Measurements from ENCODE around the gene TMEM123.
A peak's percentile ranks its signal among the peaks of the same experiment; 100 is the strongest.

TMEM123 gene

DNA sequence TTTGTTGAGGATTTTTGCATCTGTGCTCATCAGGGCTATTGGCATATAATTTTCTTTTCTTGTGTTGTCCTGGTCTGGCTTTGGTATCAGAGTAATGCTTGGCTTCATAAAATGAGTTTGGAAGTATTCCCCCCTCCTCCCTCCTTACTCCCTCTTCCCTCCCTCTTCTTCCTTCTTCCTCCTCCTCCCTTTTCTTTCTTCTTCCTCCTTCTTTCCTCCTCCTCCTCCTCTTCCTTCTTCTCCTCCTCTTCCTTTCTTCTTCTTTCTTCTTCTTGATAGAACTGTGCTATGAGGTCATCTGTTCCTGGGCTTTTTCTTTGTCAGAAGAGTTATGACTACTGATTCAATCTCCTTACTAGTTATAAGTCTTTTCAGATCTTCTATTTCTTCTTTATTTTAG, 95.4 kb downstream of the TMEM123 start:
- Histone ChIP-seq H3K27me3 (ENCODE audit: control insufficient read depth in 5 of 5, insufficient read depth in 4 of 5, low read length in 5 of 5) (no peaks in the 10 kb centered on the region), H3K4me1 (ENCODE audit: control insufficient read depth in 5 of 5, insufficient read depth in 5 of 5, low read length in 5 of 5) (no peaks in the 10 kb centered on the region), H3K36me3 (ENCODE audit: control insufficient read depth in 5 of 5, insufficient read depth in 5 of 5, low read length in 5 of 5) (peaks cover 11 to 29% (median 24%) of the 10 kb centered on the region in 5 donors), H3K4me3 (ENCODE audit: low read depth in 1 of 5, low read length in 5 of 5) (no peak overlapping the region), H3K9ac (ENCODE audit: low read length in 5 of 5) (no peak overlapping the region), H3K27ac (ENCODE audit: low read depth, low read length) (no peak overlapping the region), H3K9me3 (ENCODE audit: control insufficient read depth in 5 of 5, low read length in 5 of 5) (peaks cover 0 to 4% (median 0%) of the 10 kb centered on the region in 5 donors)

DNA sequence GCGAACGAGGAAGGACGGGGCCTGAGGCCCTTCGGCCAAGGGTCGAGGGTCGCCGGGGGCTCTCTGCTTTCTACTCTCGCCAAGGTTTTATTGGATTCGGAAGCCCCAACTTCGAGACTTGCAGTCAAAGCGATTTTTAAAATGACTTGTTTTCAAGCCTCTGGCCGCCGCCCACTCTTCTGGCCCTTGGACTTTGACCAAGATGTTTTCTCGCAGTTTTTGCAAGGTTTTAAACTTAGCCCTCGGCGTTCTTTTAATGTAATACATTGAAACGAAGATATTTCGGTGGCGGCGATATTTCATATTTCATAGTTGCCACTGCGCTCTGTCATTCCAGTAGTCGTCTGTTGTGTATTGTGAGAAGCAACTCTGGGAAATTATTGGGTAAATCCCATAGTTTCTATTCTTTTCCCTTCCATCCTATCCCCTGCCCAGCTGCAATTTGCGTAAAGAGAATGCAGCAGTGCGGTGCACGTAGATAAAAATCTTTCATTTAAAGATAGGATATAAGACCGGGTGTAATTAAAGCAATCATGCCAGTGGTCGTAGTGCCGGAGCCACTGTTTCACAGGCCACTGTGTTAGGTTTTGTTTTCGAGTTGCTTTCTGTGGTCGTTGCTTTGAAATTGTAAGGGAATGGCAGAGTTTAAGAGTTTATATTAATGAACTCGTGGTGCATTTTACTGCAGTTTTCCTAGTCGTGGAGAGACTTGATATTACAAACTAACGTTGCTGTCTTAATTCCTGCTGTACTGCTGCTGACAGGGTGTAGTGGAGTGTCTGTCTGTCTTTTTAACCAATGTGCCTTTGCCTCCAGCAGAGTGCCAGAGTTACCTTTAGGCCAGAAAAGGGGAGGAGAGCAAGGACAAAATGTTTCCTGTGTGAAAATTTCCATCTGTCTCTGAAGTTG, 104.8 kb downstream of the TMEM123 start:
- Histone ChIP-seq H3K4me3 (ENCODE audit: low read depth in 1 of 5, low read length in 5 of 5) (peak overlapping the region; percentile 74 to 95 (median 88)), H3K36me3 (ENCODE audit: control insufficient read depth in 5 of 5, insufficient read depth in 5 of 5, low read length in 5 of 5) (peaks cover 6 to 15% (median 9%) of the 10 kb centered on the region in 5 donors), H3K9ac (ENCODE audit: low read length in 5 of 5) (peak overlapping the region; percentile 49 to 97 (median 94)), H3K27ac (ENCODE audit: low read depth, low read length) (peak overlapping the region; percentile 99), H3K27me3 (ENCODE audit: control insufficient read depth in 5 of 5, insufficient read depth in 4 of 5, low read length in 5 of 5) (no peaks in the 10 kb centered on the region), H3K9me3 (ENCODE audit: control insufficient read depth in 5 of 5, low read length in 5 of 5) (no peaks in the 10 kb centered on the region), H3K4me1 (ENCODE audit: control insufficient read depth in 5 of 5, insufficient read depth in 5 of 5, low read length in 5 of 5) (peaks cover 0 to 26% (median 21%) of the 10 kb centered on the region in 5 donors)

DNA sequence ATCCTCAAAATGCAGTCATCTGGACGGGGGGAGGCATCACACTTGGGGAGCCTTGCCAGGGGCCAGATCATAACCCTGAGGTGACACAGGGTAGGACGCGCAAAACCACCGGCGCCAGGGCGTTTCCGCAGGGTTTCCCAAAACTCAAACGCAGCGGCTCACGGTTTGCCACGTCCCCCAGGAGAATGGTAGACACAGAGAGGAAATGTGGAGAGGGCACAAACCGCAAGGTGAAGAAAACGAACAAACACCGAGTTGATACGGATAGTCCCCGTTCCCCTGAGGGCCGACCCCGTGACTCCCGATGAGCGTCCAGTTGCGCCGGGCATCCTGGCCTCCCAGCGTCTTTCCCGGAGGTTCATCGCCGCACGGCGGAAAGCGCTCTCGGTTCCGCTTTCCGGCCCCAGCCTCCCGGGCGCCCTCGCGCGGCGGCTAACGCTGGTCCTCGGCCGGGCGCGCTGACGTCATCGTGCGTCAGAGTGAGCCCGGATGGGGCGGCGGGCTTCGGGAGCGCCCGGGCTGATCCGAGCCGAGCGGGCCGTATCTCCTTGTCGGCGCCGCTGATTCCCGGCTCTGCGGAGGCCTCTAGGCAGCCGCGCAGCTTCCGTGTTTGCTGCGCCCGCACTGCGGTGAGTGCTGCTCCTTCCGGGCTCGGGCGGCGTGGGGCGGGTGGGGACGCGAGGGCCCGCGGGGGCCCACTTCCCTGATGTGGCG, 105.7 kb downstream of the TMEM123 start, which contains the start of gene BIRC2:
BIRC2 (plus strand) TSS at position 467 of the 714 bp plus-strand sequence. CDS start 2,641 bp downstream, outside the sequence.
- peak within 1 kb of the TSS; percentile 99 for H3K27ac ChIP-seq (ENCODE audit: low read depth, low read length)
- no peaks in the 10 kb centered on the region for H3K27me3 ChIP-seq (ENCODE audit: control insufficient read depth in 5 of 5, insufficient read depth in 4 of 5, low read length in 5 of 5)
- peak within 1 kb of the TSS; percentile 74 to 95 (median 88) for H3K4me3 ChIP-seq (ENCODE audit: low read depth in 1 of 5, low read length in 5 of 5)
- peaks cover 0 to 26% (median 21%) of the 10 kb centered on the region in 5 donors for H3K4me1 ChIP-seq (ENCODE audit: control insufficient read depth in 5 of 5, insufficient read depth in 5 of 5, low read length in 5 of 5)
- H3K9me3 ChIP-seq (ENCODE audit: control insufficient read depth in 5 of 5, low read length in 5 of 5), result no peaks in the 10 kb centered on the region
- peaks cover 6 to 15% (median 9%) of the 10 kb centered on the region in 5 donors for H3K36me3 ChIP-seq (ENCODE audit: control insufficient read depth in 5 of 5, insufficient read depth in 5 of 5, low read length in 5 of 5)
- H3K9ac ChIP-seq (ENCODE audit: low read length in 5 of 5), result peak within 1 kb of the TSS; percentile 73 to 97 (median 94)

DNA sequence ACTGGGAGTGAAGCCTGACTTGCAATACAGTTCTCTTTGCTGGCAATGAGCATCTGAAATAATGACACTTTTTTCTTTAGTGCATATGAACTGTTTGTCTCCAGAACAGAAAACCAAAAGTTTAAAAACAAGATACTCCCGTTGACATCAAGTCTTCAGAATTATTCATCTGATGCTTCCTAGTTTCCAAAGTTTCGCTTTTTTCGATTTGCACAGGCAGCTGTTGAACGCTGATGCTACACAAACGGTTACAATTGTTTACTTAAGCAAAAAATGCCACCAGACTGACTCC, 106.2 kb downstream of the TMEM123 start:
- no peaks in the 10 kb centered on the region for H3K9me3 ChIP-seq (ENCODE audit: control insufficient read depth in 5 of 5, low read length in 5 of 5)
- peaks cover 0 to 26% (median 21%) of the 10 kb centered on the region in 5 donors for H3K4me1 ChIP-seq (ENCODE audit: control insufficient read depth in 5 of 5, insufficient read depth in 5 of 5, low read length in 5 of 5)
- peak overlapping the region; percentile 70 to 97 (median 94) for H3K9ac ChIP-seq (ENCODE audit: low read length in 5 of 5)
- peak overlapping the region; percentile 74 to 93 (median 88) for H3K4me3 ChIP-seq (ENCODE audit: low read depth in 1 of 5, low read length in 5 of 5)
- H3K27ac ChIP-seq (ENCODE audit: low read depth, low read length), result peak overlapping the region; percentile 99
- no peaks in the 10 kb centered on the region for H3K27me3 ChIP-seq (ENCODE audit: control insufficient read depth in 5 of 5, insufficient read depth in 4 of 5, low read length in 5 of 5)
- peaks cover 6 to 15% (median 9%) of the 10 kb centered on the region in 5 donors for H3K36me3 ChIP-seq (ENCODE audit: control insufficient read depth in 5 of 5, insufficient read depth in 5 of 5, low read length in 5 of 5)

All from subcutaneous abdominal adipose tissue (tissue), 5 donors.